GM23338 (cell line): Measurements from ENCODE around the gene SGO2. TPM values are rescaled to one million over a fixed set of nuclear protein-coding genes. Genes with fewer than 3 reads are reported as not detected.

Experiments used
- ATAC-seq: fragments of 200-7000 bp; cut with Tn5 transposase; 3 replicates; pipeline ENCODE4 v1.9.1; 2020
- DNase-seq: peaks from one replicate; pipeline ENCODE4 v3.0.0-alpha.2; 2015; ENCODE audit warnings: low spot score
- H2AFZ ChIP-seq: fragments of 200-600 bp; sonication (generic); 2 replicates; pipeline ENCODE4 v1.8.0; 2016; ENCODE audit warnings: antibody characterized with exemption, mild to moderate bottlenecking, moderate library complexity
- H3F3A ChIP-seq: fragments of 200-600 bp; sonication (generic); replicated peaks from 2 replicates; pipeline ENCODE4 v1.8.0; 2017; ENCODE audit warnings: antibody characterized with exemption, mixed run types, low read depth
- H3K27ac ChIP-seq: fragments of 200-600 bp; sonication (generic); 2 replicates; pipeline ENCODE4 v1.6.1; 2016; ENCODE audit warnings: low read depth
- H3K27me3 ChIP-seq: fragments of 200-600 bp; sonication (generic); 2 replicates; pipeline ENCODE4 v1.8.0; 2016; ENCODE audit warnings: mild to moderate bottlenecking, mixed run types, moderate library complexity; ENCODE audit not compliant: insufficient read depth
- H3K36me3 ChIP-seq: fragments of 200-600 bp; sonication (generic); 2 replicates; pipeline ENCODE4 v1.8.0; 2016; ENCODE audit warnings: mild to moderate bottlenecking; ENCODE audit not compliant: insufficient read depth
- H3K4me1 ChIP-seq: fragments of 200-600 bp; sonication (generic); 2 replicates; pipeline ENCODE4 v1.8.0; 2016; ENCODE audit warnings: mild to moderate bottlenecking, moderate library complexity; ENCODE audit not compliant: insufficient read depth
- H3K4me2 ChIP-seq: fragments of 200-600 bp; sonication (generic); 2 replicates; pipeline ENCODE4 v1.7.1; 2017; ENCODE audit warnings: mixed run types
- H3K4me3 ChIP-seq: fragments of 200-600 bp; sonication (generic); 2 replicates; pipeline ENCODE4 v1.6.1; 2016; ENCODE audit warnings: mixed run types
- H3K79me2 ChIP-seq: fragments of 200-600 bp; sonication (generic); replicated peaks from 2 replicates; pipeline ENCODE4 v1.8.0; 2017; ENCODE audit warnings: mild to moderate bottlenecking; ENCODE audit not compliant: insufficient read depth
- H3K9me2 ChIP-seq: fragments of 200-600 bp; sonication (generic); 2 replicates; pipeline ENCODE4 v1.8.0; 2017; ENCODE audit not compliant: insufficient read depth
- H4K20me1 ChIP-seq: fragments of 200-600 bp; sonication (generic); replicated peaks from 2 replicates; pipeline ENCODE4 v1.8.0; 2017; ENCODE audit warnings: mild to moderate bottlenecking; ENCODE audit not compliant: insufficient read depth
- H3K27ac Mint-ChIP-seq: 2 replicates; pipeline ENCODE4 v1.8.0; 2020; ENCODE audit warnings: inconsistent platforms, mild to moderate bottlenecking, moderate library complexity, mixed read lengths
- H3K27me3 Mint-ChIP-seq: 3 replicates; pipeline ENCODE4 v1.8.0; 2022; ENCODE audit warnings: low read depth, mild to moderate bottlenecking, moderate library complexity, mixed read lengths, inconsistent platforms; ENCODE audit not compliant: insufficient read depth, poor library complexity
- H3K36me3 Mint-ChIP-seq: 3 replicates; pipeline ENCODE4 v1.8.0; 2021; ENCODE audit warnings: low read depth, mild to moderate bottlenecking, inconsistent platforms, moderate library complexity, mixed read lengths
- H3K4me1 Mint-ChIP-seq: 3 replicates; pipeline ENCODE4 v1.8.0; 2020; ENCODE audit warnings: mild to moderate bottlenecking, inconsistent platforms, mixed read lengths
- H3K4me3 Mint-ChIP-seq: 3 replicates; pipeline ENCODE4 v1.8.0; 2021; ENCODE audit warnings: moderate library complexity, mild to moderate bottlenecking, inconsistent platforms, mixed read lengths
- H3K9me3 Mint-ChIP-seq: 3 replicates; pipeline ENCODE4 v1.8.0; 2020; ENCODE audit warnings: moderate library complexity, mild to moderate bottlenecking, inconsistent platforms, mixed read lengths
- POLR2AphosphoS5 ChIP-seq: IDR thresholded peaks from 2 replicates; pipeline ENCODE4 v1.6.1; 2016; ENCODE audit warnings: antibody characterized with exemption, low read depth
- ZNF114 ChIP-seq: fragments of 250-450 bp; sonication (Bioruptor Pico); IDR thresholded peaks from 2 replicates; pipeline ENCODE4 v1.5.0; 2020; ENCODE audit warnings: mild to moderate bottlenecking, moderate library complexity
- ZNF331 ChIP-seq: fragments of 250-450 bp; sonication (Bioruptor Pico); IDR thresholded peaks from 2 replicates; pipeline ENCODE4 v1.5.0; 2020; ENCODE audit warnings: low read depth, mild to moderate bottlenecking, moderate library complexity
- polyA plus RNA-seq: library from polyadenylated mRNA; unstranded; fragments of >200 nt; fragmentation: Nextera tagmentation; extraction: Ambion mirVana; gene quantifications from 2 replicates; pipeline ENCODE4 v1.2.1, GENCODE V29; 2016
- total RNA-seq: library from RNA; depleted of rRNA; stranded (reverse); fragments of >200 nt; shearing (Covaris generic); gene quantifications from 2 replicates; pipeline ENCODE4 v1.2.3, GENCODE V29; 2014
- TF ChIP-seq, protein P1 (sequence below): fragments of 250-450 bp; sonication (Bioruptor Pico); IDR thresholded peaks from 2 replicates; pipeline ENCODE4 v1.5.0; 2020; ENCODE audit warnings: mild to moderate bottlenecking, moderate library complexity
- TF ChIP-seq, protein P2 (sequence below): IDR thresholded peaks from 2 replicates; pipeline ENCODE4 v1.6.1; 2016; ENCODE audit warnings: antibody characterized with exemption
- TF ChIP-seq, protein P3 (sequence below), 2 experiments: fragments of 200-600 bp in 1 of 2; sonication (generic) in 1 of 2; conservative IDR thresholded peaks; 2 replicates each; pipeline versions ENCODE4 v1.5.1 to v1.6.1; 2016 to 2017; ENCODE audit warnings: antibody characterized with exemption in 2 of 2, low read depth in 2 of 2, mild to moderate bottlenecking in 2 of 2, moderate library complexity in 1 of 2

The SGO2 gene
- total and polyA plus RNA-seq, 2 experiments from 2014 or later: 32.6 to 47.7 TPM

DNA sequence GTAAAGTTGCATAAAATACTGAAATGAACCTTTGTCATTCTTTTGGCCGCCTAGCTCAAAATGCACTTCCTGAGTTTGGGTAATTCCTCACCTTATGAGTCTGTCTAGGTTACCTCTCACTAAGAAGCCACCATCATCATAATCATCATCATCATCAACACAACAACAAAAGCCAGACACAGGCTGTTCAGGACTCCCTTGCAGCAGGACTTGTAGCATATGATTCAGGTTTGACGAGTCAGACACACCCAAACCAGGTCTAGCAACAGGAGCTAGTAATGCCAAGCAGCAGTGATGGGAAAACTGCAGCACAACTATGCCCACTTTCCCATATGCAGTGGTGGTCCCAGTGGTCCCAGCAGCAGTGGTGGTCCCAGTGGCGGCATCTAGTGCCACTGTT is 2.8 kb upstream of the SGO2 start:
- Histone ChIP-seq H3K4me3 (no peak overlapping the region), H3K79me2 (peaks cover 18% of the 10 kb centered on the region), H3K36me3 (no peaks in the 10 kb centered on the region), H3K4me1 (peaks cover 12% of the 10 kb centered on the region), H3K4me2 (no peak overlapping the region), H3K27me3 (no peaks in the 10 kb centered on the region), H3K9me2 (no peaks in the 10 kb centered on the region), H4K20me1 (peaks cover 8% of the 10 kb centered on the region; the same call in 1 of the 2 replicates), H3F3A (0 out of 2 replicates have a peak, but pooled peaks cover 2% of the 10 kb centered on the region), H2AFZ (no peak overlapping the region), H3K27ac (no peak overlapping the region)
- Mint-ChIP-seq H3K9me3 (no peaks in the 10 kb centered on the region), H3K4me1 (peaks cover 7% of the 10 kb centered on the region; the same call in 1 of the 3 replicates), H3K27me3 (no peaks in the 10 kb centered on the region), H3K27ac (no peak overlapping the region), H3K4me3 (no peak overlapping the region), H3K36me3 (no peaks in the 10 kb centered on the region)
- ATAC-seq (no peak), DNase-seq (no peak)
- TF ChIP-seq, protein P1, sequence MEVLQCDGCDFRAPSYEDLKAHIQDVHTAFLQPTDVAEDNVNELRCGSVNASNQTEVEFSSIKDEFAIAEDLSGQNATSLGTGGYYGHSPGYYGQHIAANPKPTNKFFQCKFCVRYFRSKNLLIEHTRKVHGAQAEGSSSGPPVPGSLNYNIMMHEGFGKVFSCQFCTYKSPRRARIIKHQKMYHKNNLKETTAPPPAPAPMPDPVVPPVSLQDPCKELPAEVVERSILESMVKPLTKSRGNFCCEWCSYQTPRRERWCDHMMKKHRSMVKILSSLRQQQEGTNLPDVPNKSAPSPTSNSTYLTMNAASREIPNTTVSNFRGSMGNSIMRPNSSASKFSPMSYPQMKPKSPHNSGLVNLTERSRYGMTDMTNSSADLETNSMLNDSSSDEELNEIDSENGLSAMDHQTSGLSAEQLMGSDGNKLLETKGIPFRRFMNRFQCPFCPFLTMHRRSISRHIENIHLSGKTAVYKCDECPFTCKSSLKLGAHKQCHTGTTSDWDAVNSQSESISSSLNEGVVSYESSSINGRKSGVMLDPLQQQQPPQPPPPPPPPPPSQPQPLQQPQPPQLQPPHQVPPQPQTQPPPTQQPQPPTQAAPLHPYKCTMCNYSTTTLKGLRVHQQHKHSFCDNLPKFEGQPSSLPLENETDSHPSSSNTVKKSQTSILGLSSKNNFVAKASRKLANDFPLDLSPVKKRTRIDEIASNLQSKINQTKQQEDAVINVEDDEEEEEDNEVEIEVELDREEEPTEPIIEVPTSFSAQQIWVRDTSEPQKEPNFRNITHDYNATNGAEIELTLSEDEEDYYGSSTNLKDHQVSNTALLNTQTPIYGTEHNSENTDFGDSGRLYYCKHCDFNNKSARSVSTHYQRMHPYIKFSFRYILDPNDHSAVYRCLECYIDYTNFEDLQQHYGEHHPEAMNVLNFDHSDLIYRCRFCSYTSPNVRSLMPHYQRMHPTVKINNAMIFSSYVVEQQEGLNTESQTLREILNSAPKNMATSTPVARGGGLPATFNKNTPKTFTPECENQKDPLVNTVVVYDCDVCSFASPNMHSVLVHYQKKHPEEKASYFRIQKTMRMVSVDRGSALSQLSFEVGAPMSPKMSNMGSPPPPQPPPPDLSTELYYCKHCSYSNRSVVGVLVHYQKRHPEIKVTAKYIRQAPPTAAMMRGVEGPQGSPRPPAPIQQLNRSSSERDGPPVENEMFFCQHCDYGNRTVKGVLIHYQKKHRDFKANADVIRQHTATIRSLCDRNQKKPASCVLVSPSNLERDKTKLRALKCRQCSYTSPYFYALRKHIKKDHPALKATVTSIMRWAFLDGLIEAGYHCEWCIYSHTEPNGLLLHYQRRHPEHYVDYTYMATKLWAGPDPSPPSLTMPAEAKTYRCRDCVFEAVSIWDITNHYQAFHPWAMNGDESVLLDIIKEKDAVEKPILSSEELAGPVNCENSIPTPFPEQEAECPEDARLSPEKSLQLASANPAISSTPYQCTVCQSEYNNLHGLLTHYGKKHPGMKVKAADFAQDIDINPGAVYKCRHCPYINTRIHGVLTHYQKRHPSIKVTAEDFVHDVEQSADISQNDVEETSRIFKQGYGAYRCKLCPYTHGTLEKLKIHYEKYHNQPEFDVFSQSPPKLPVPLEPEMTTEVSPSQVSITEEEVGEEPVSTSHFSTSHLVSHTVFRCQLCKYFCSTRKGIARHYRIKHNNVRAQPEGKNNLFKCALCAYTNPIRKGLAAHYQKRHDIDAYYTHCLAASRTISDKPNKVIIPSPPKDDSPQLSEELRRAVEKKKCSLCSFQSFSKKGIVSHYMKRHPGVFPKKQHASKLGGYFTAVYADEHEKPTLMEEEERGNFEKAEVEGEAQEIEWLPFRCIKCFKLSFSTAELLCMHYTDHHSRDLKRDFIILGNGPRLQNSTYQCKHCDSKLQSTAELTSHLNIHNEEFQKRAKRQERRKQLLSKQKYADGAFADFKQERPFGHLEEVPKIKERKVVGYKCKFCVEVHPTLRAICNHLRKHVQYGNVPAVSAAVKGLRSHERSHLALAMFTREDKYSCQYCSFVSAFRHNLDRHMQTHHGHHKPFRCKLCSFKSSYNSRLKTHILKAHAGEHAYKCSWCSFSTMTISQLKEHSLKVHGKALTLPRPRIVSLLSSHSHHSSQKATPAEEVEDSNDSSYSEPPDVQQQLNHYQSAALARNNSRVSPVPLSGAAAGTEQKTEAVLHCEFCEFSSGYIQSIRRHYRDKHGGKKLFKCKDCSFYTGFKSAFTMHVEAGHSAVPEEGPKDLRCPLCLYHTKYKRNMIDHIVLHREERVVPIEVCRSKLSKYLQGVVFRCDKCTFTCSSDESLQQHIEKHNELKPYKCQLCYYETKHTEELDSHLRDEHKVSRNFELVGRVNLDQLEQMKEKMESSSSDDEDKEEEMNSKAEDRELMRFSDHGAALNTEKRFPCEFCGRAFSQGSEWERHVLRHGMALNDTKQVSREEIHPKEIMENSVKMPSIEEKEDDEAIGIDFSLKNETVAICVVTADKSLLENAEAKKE (CRISPR knock-in tag): no peak
- TF ChIP-seq, protein P2, sequence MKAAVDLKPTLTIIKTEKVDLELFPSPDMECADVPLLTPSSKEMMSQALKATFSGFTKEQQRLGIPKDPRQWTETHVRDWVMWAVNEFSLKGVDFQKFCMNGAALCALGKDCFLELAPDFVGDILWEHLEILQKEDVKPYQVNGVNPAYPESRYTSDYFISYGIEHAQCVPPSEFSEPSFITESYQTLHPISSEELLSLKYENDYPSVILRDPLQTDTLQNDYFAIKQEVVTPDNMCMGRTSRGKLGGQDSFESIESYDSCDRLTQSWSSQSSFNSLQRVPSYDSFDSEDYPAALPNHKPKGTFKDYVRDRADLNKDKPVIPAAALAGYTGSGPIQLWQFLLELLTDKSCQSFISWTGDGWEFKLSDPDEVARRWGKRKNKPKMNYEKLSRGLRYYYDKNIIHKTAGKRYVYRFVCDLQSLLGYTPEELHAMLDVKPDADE: no peak
- TF ChIP-seq, protein P3, sequence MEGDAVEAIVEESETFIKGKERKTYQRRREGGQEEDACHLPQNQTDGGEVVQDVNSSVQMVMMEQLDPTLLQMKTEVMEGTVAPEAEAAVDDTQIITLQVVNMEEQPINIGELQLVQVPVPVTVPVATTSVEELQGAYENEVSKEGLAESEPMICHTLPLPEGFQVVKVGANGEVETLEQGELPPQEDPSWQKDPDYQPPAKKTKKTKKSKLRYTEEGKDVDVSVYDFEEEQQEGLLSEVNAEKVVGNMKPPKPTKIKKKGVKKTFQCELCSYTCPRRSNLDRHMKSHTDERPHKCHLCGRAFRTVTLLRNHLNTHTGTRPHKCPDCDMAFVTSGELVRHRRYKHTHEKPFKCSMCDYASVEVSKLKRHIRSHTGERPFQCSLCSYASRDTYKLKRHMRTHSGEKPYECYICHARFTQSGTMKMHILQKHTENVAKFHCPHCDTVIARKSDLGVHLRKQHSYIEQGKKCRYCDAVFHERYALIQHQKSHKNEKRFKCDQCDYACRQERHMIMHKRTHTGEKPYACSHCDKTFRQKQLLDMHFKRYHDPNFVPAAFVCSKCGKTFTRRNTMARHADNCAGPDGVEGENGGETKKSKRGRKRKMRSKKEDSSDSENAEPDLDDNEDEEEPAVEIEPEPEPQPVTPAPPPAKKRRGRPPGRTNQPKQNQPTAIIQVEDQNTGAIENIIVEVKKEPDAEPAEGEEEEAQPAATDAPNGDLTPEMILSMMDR (conservative IDR thresholded peaks at IDR 0.05; ENCODE audit: low read depth in 2 of 2): 0 out of 4 replicates have a peak, but pooled peaks of 1 of the 2 experiments have one; percentile 4
- TF ChIP-seq POLR2AphosphoS5: no peak
- TF ChIP-seq ZNF114 (CRISPR knock-in tag): no peak
- no peak for TF ChIP-seq ZNF331 (CRISPR knock-in tag)
